SK-N-SH (cell line): ENCODE data around the gene MUS81. TPM values are rescaled to one million over a fixed set of nuclear protein-coding genes. Genes with fewer than 3 reads are reported as not detected.
A peak's percentile ranks its signal among the peaks of the same experiment; 100 is the strongest.

Experiments used
- CTCF ChIA-PET: fragments of 300-600, 350-600 bp; formaldehyde crosslinking; extraction: SDS; loops from one replicate; lab custom pipeline; 2021; lab: Yijun Ruan, JAX
- POLR2A ChIA-PET: fragments of 350-600 bp; sonication (Branson Sonifier 250); formaldehyde crosslinking; extraction: SDS; loops from one replicate; lab custom pipeline; 2020; ENCODE audit warnings: antibody characterized with exemption, inconsistent platforms; lab: Yijun Ruan, JAX
- DNase-seq: peaks from one replicate; pipeline ENCODE4 v3.0.0; 2012
- H2AFZ ChIP-seq: fragments of 200-600 bp; sonication (generic); 2 replicates; pipeline ENCODE4 v1.8.1; 2016; ENCODE audit warnings: antibody characterized with exemption, mild to moderate bottlenecking, low read depth
- H3F3A ChIP-seq: fragments of 200-600 bp; sonication (generic); replicated peaks from 2 replicates; pipeline ENCODE3; 2016; ENCODE audit warnings: antibody characterized with exemption, mild to moderate bottlenecking; ENCODE audit not compliant: insufficient read depth
- H3K27ac ChIP-seq, 2 experiments: fragments of 200-500 bp in 1 of 2; fragments of 200-600 bp in 1 of 2; sonication (Bioruptor generic) in 1 of 2; sonication (generic), shearing (Covaris generic) in 1 of 2; 2 replicates each; pipeline versions ENCODE4 v1.5.1 to v1.6.1; 2014 to 2016; ENCODE audit warnings: low read depth in 2 of 2, inconsistent platforms in 1 of 2, low read length in 1 of 2, mild to moderate bottlenecking in 1 of 2, mixed read lengths in 1 of 2
- H3K27me3 ChIP-seq: fragments of 200-600 bp; sonication (generic), shearing (Covaris generic); 2 replicates; pipeline ENCODE4 v1.6.1; 2016; ENCODE audit warnings: mixed run types; ENCODE audit not compliant: insufficient read depth
- H3K36me3 ChIP-seq, 2 experiments: fragments of 200-500 bp in 1 of 2; fragments of 200-600 bp in 1 of 2; sonication (Bioruptor generic) in 1 of 2; sonication (generic) in 1 of 2; replicated peaks in 1 of 2; 2 replicates each; pipeline versions ENCODE3 to v1.5.1; 2014 to 2016; ENCODE audit warnings: low read length in 1 of 2, mild to moderate bottlenecking in 1 of 2; ENCODE audit not compliant: insufficient read depth in 2 of 2, control insufficient read depth in 1 of 2
- H3K4me1 ChIP-seq, 2 experiments: fragments of 200-500 bp in 1 of 2; fragments of 200-600 bp in 1 of 2; sonication (Bioruptor generic) in 1 of 2; sonication (generic), shearing (Covaris generic) in 1 of 2; 2 replicates each; pipeline versions ENCODE4 v1.5.1 to v1.6.1; 2014 to 2016; ENCODE audit warnings: low read depth in 1 of 2, low read length in 1 of 2, mixed run types in 1 of 2; ENCODE audit not compliant: insufficient read depth in 2 of 2, control insufficient read depth in 1 of 2
- H3K4me2 ChIP-seq: fragments of 200-600 bp; sonication (generic), shearing (Covaris generic); 2 replicates; pipeline ENCODE4 v1.6.1; 2017; ENCODE audit warnings: mixed run types
- H3K4me3 ChIP-seq, 2 experiments: fragments of 200-500 bp in 1 of 2; fragments of 200-600 bp in 1 of 2; sonication (Bioruptor generic) in 1 of 2; sonication (generic), shearing (Covaris generic) in 1 of 2; 2 replicates each; pipeline versions ENCODE4 v1.5.1 to v1.8.1; 2014 to 2016; ENCODE audit warnings: low read depth in 2 of 2, inconsistent platforms in 1 of 2, low read length in 1 of 2, mild to moderate bottlenecking in 1 of 2, mixed read lengths in 1 of 2, moderate library complexity in 1 of 2
- H3K79me2 ChIP-seq: fragments of 200-600 bp; sonication (generic); 2 replicates; pipeline ENCODE4 v1.8.1; 2017; ENCODE audit warnings: mild to moderate bottlenecking; ENCODE audit not compliant: insufficient read depth
- H3K9ac ChIP-seq: fragments of 200-600 bp; sonication (generic); 2 replicates; pipeline ENCODE4 v1.6.1; 2017; ENCODE audit warnings: mixed run types
- H3K9me2 ChIP-seq: fragments of 200-600 bp; sonication (generic); 2 replicates; pipeline ENCODE4 v1.6.1; 2017; ENCODE audit warnings: mixed run types
- H3K9me3 ChIP-seq: fragments of 200-600 bp; sonication (generic); 2 replicates; pipeline ENCODE4 v1.6.1; 2017; ENCODE audit warnings: mixed run types, mild to moderate bottlenecking, moderate library complexity
- H4K20me1 ChIP-seq: fragments of 200-600 bp; sonication (generic); 2 replicates; pipeline ENCODE4 v1.6.1; 2017; ENCODE audit warnings: mild to moderate bottlenecking, mixed run types; ENCODE audit not compliant: insufficient read depth
- CHD2 ChIP-seq: fragments of 150-350 bp; IDR thresholded peaks from 2 replicates; pipeline ENCODE4 v1.6.1; 2018; ENCODE audit warnings: low read length; ENCODE audit not compliant: partially characterized antibody
- CTCF ChIP-seq: fragments of 200-600 bp; sonication (generic); IDR thresholded peaks from 2 replicates; pipeline ENCODE4 v1.6.1; 2017; ENCODE audit warnings: antibody characterized with exemption, mild to moderate bottlenecking, moderate library complexity
- EP300 ChIP-seq, 2 experiments: IDR thresholded peaks; 2 replicates each; pipeline versions ENCODE4 v1.4.0 to v1.6.1; 2012; ENCODE audit warnings: borderline replicate concordance in 1 of 2, low read depth in 1 of 2, low read length in 1 of 2
- FOSL2 ChIP-seq: IDR thresholded peaks from 2 replicates; pipeline ENCODE4 v1.4.0; 2012; ENCODE audit warnings: low read depth, mild to moderate bottlenecking, moderate library complexity, borderline replicate concordance
- FOXJ3 ChIP-seq: sonication (generic); formaldehyde crosslinking; IDR thresholded peaks from 2 replicates; pipeline ENCODE4 v1.5.1; 2020; ENCODE audit warnings: mild to moderate bottlenecking, missing genetic modification reagents
- FOXM1 ChIP-seq: IDR thresholded peaks from 2 replicates; pipeline ENCODE4 v1.4.0; 2012; ENCODE audit warnings: low read depth, mild to moderate bottlenecking
- GATA2 ChIP-seq: sonication (generic); formaldehyde crosslinking; IDR thresholded peaks from 2 replicates; pipeline ENCODE4 v1.5.0; 2020; ENCODE audit warnings: mild to moderate bottlenecking, missing genetic modification reagents
- MAX ChIP-seq: IDR thresholded peaks from 2 replicates; pipeline ENCODE4 v1.4.0; 2012; ENCODE audit warnings: low read depth
- MEF2A ChIP-seq: IDR thresholded peaks from 2 replicates; pipeline ENCODE4 v1.4.0; 2012; ENCODE audit warnings: low read depth, borderline replicate concordance
- NFIC ChIP-seq: IDR thresholded peaks from 2 replicates; pipeline ENCODE4 v1.4.0; 2012; ENCODE audit warnings: borderline replicate concordance
- POLR2AphosphoS5 ChIP-seq: IDR thresholded peaks from 2 replicates; pipeline ENCODE4 v1.6.1; 2012; ENCODE audit warnings: low read depth, low read length
- REST ChIP-seq: IDR thresholded peaks from 2 replicates; pipeline ENCODE4 v1.6.1; 2012; ENCODE audit warnings: mild to moderate bottlenecking, low read depth, low read length, moderate library complexity
- RFX5 ChIP-seq: IDR thresholded peaks from 2 replicates; pipeline ENCODE4 v1.6.1; 2012; ENCODE audit warnings: mild to moderate bottlenecking, improper control_type of control experiment, low read length
- RXRA ChIP-seq: IDR thresholded peaks from 2 replicates; pipeline ENCODE4 v1.4.0; 2012; ENCODE audit warnings: low read depth, mild to moderate bottlenecking, borderline replicate concordance
- SMC3 ChIP-seq: IDR thresholded peaks from 2 replicates; pipeline ENCODE4 v1.6.1; 2012; ENCODE audit warnings: low read depth, low read length, improper control_type of control experiment
- TAF1 ChIP-seq: IDR thresholded peaks from 2 replicates; pipeline ENCODE4 v1.6.1; 2012; ENCODE audit warnings: low read depth, mild to moderate bottlenecking, low read length, moderate library complexity, borderline replicate concordance
- USF1 ChIP-seq: IDR thresholded peaks from 2 replicates; pipeline ENCODE4 v1.4.0; 2012; ENCODE audit warnings: low read depth, borderline replicate concordance
- USF2 ChIP-seq: fragments of 150-350 bp; IDR thresholded peaks from 2 replicates; pipeline ENCODE4 v1.6.1; 2017; ENCODE audit warnings: antibody characterized with exemption, low read length, low read depth, borderline replicate concordance
- WGBS: methylation state at CpG from one replicate; pipeline ENCODE4 v1.1.6; 2017; ENCODE audit warnings: low lambda C conversion rate; 5-methylcytosine and 5-hydroxymethylcytosine counted together
- polyA plus RNA-seq, 3 experiments: library from polyadenylated mRNA; depleted of rRNA; stranded (reverse); fragments of >200 nt; gene quantifications; 2 replicates each; pipeline ENCODE4 v1.2.3, GENCODE V29; 2012

Gene MUS81
- polyA plus RNA-seq, 1 of the 3 experiments (the other 2 are of a cell fraction) = 58.2 TPM

- H3K9me3 ChIP-seq = no peaks in the 10 kb centered on the region
- no peak overlapping the region for H3K27ac ChIP-seq
- no peaks in the 10 kb centered on the region for H3K9me2 ChIP-seq
- H3K9ac ChIP-seq = no peak overlapping the region
- H3K4me2 ChIP-seq = no peak overlapping the region
- DNase-seq = peak; percentile 12
- H3F3A ChIP-seq = peaks cover 42% of the 10 kb centered on the region
- TF ChIP-seq FOSL2 = no peak
- TF ChIP-seq CTCF = no peak
- TF ChIP-seq TAF1 = no peak
- no peak for TF ChIP-seq POLR2AphosphoS5
- no peak for TF ChIP-seq MAX
- no peak for TF ChIP-seq USF1
- TF ChIP-seq EP300 (IDR thresholded peaks at IDR 0.05; ENCODE audit: borderline replicate concordance in 1 of 2, low read depth in 1 of 2, low read length in 1 of 2) = no peak
- TF ChIP-seq REST = no peak
- no peak for TF ChIP-seq MEF2A
- TF ChIP-seq SMC3 = no peak
- no peak for TF ChIP-seq USF2
- no peak for TF ChIP-seq NFIC
- TF ChIP-seq RFX5 = no peak
- TF ChIP-seq CHD2 = no peak
- no peak for TF ChIP-seq GATA2
- TF ChIP-seq RXRA = no peak
- no peak for TF ChIP-seq FOXJ3 (CRISPR knock-in tag)
- no peak for TF ChIP-seq FOXM1
- ChIA-PET CTCF (interaction anchor here (1.3 to 5.3 kb wide), 6 partner anchors 11 to 138 kb away, joined by 3 to 30 read pairs (median 4); partner anchors contain the start of genes FIBP, KAT5 and MUS81), POLR2A (interaction anchor here (0.6 to 2.7 kb wide), 3 partner anchors 11 to 70 kb away, joined by 3 to 13 read pairs (median 3); partner anchors contain the start of gene MUS81)
- no peak overlapping the region for H3K4me3 ChIP-seq
- H3K79me2 ChIP-seq = peaks cover 9% of the 10 kb centered on the region
- peaks cover 24% of the 10 kb centered on the region for H4K20me1 ChIP-seq
- WGBS = 67% methylated on average over 8 of the region's 8 CpGs
- H2AFZ ChIP-seq = no peak overlapping the region
- H3K4me1 ChIP-seq = peaks cover 0 to 7% of the 10 kb centered on the region in 2 experiments; a peak in 1 of 4 replicates
- peaks cover 21 to 31% of the 10 kb centered on the region in 2 experiments for H3K36me3 ChIP-seq
- no peaks in the 10 kb centered on the region for H3K27me3 ChIP-seq
Measured at GRCh38 chr11:65849366-65849765, 10.9 kb upstream of the MUS81 start.
